ENCODE data around the gene TPT1. TPM values are rescaled to one million over a fixed set of nuclear protein-coding genes. Genes with fewer than 3 reads are reported as not detected.
"Not testable (repeated sequence)": the region's sequence is repeated elsewhere in the genome, so short reads cannot be mapped to it uniquely, and the experiment has no call there.

TPT1 gene
- 3,151 TPM for polyA plus RNA-seq (2012; ENCODE audit: insufficient read depth, insufficient read length)

- DNase-seq (ENCODE audit: low read depth, low spot score) = peak; percentile 96
- H3K4me3 ChIP-seq (ENCODE audit: low read length) = peak within 1 kb of the TSS; percentile 93
These were observed at the start of gene TPT1 for GRCh38 chr13:45341034-45341798. Gene TPT1, minus strand, starts transcription at chr13:45341183. Its CDS starts 114 bp downstream, at chr13:45341069.

- H3K4me3 ChIP-seq (ENCODE audit: low read length); DNase-seq (ENCODE audit: low read depth, low spot score): not testable (repeated sequence)
These were observed 49.4 kb upstream of the TPT1 start for GRCh38 chr13:45390348-45390747.

- DNase-seq (ENCODE audit: low read depth, low spot score) = no peak
- H3K4me3 ChIP-seq (ENCODE audit: low read length) = no peak overlapping the region
These were observed 47.7 kb upstream of the TPT1 start for GRCh38 chr13:45388664-45389063.

DNA sequence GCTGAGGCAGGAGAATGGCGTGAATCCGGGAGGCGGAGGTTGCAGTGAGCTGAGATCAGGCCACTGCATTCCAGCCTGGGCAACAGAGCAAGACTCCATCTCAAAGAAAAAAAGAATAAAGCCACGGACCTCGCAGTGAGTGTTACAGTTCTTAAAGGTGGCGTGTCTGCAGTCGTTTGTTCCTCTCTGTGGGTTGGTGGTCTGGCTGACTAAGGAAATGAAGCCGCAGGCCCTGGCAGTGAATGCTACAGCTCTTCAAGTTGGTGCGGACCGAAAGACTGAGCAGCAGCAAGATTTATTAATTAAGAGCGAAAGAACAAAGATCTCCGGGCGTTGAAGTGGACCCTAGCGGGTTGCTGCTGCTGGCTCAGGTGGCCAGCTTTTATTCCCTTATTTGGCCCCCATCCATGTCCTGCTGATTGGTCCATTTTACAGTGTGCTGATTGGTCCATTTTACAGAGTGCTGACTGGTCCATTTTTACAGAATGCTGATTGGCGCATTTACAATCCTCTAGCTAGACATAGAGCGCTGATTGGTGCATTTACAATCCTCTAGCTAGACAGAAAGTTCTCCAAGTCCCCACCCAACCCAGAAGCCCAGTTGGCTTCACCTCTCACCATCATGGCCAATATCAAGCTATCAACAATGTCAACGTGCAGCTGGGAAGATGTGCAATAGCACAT is 46.1 kb upstream of the TPT1 start:
- not testable (repeated sequence) for H3K4me3 ChIP-seq (ENCODE audit: low read length); DNase-seq (ENCODE audit: low read depth, low spot score)

- DNase-seq (ENCODE audit: low read depth, low spot score) = no peak
- no peak overlapping the region for H3K4me3 ChIP-seq (ENCODE audit: low read length)
These were observed 45.0 kb upstream of the TPT1 start for GRCh38 chr13:45385907-45386553.

- no peak overlapping the region for H3K4me3 ChIP-seq (ENCODE audit: low read length)
- DNase-seq (ENCODE audit: low read depth, low spot score) = no peak
These were observed 44.3 kb upstream of the TPT1 start for GRCh38 chr13:45385320-45385719.

DNA sequence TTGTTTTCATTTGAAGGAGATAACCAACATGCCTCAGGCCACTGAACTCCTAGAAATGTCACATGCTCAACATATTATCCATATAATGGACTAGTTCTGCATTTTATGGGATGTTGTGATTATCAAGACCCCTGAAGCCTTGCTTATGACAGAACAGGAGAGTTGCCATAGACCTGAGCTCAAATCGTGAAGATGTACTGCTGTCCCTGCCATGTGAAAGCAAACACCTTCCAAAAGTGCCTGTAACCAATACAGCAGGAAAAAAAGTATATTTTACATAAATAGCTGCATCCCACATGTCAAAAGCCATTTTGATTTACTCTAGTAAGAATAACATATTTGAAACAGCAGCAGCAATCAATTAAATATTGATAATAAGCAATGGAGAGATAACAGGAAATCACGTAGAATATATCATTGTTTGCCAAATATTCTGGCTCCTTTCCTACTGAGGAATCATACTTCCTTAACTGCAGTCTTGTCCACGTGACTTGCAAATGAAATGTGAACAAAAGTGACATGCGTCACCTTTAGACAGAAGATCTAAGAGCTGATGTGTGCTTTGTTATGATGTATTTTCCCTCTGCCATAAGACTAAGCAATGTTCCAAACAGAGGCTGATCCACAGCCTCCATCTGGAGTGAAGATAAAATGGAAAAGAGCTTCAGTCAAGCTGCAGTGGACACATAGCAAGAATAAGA is 43.6 kb upstream of the TPT1 start:
- DNase-seq (ENCODE audit: low read depth, low spot score) = no peak
- H3K4me3 ChIP-seq (ENCODE audit: low read length) = no peak overlapping the region

- DNase-seq (ENCODE audit: low read depth, low spot score); H3K4me3 ChIP-seq (ENCODE audit: low read length): not testable (repeated sequence)
These were observed 41.8 kb upstream of the TPT1 start for GRCh38 chr13:45382739-45383138.

- DNase-seq (ENCODE audit: low read depth, low spot score) = no peak
- H3K4me3 ChIP-seq (ENCODE audit: low read length) = no peak overlapping the region
These were observed 40.2 kb upstream of the TPT1 start for GRCh38 chr13:45381196-45381595.

GRCh38 chr13:45380708-45381107 is 39.7 kb upstream of the TPT1 start:
- DNase-seq (ENCODE audit: low read depth, low spot score); H3K4me3 ChIP-seq (ENCODE audit: low read length): not testable (repeated sequence)

GRCh38 chr13:45379516-45379915 is 38.5 kb upstream of the TPT1 start:
- DNase-seq (ENCODE audit: low read depth, low spot score); H3K4me3 ChIP-seq (ENCODE audit: low read length): not testable (repeated sequence)

GRCh38 chr13:45378786-45379185 is 37.8 kb upstream of the TPT1 start:
- not testable (repeated sequence) for H3K4me3 ChIP-seq (ENCODE audit: low read length)

DNA sequence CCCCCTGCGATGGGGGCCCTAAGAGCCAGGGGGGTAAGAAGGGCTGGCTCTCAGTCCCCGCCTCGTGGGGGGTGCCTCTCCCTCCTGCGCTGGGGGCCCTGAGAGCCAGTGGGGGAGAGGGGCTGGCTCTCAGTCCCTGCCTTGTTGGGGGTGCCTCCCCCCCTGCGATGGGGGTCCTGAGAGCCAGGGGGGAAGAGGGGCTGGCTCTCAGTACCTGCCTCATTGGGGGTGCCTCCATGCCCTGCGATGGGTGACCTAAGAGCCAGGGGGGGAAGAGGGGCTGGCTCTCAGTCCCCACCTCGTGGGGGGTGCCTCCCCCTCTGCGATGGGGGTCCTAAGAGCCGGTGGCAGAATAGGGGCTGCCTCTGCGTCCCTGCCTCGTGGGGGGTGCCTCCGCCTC is 36.3 kb upstream of the TPT1 start:
- DNase-seq (ENCODE audit: low read depth, low spot score); H3K4me3 ChIP-seq (ENCODE audit: low read length): not testable (repeated sequence)

More at GRCh38 chr13:45378786-45379185, 37.8 kb upstream of the TPT1 start:
- not testable (repeated sequence) for DNase-seq (ENCODE audit: low read depth, low spot score)

DNA sequence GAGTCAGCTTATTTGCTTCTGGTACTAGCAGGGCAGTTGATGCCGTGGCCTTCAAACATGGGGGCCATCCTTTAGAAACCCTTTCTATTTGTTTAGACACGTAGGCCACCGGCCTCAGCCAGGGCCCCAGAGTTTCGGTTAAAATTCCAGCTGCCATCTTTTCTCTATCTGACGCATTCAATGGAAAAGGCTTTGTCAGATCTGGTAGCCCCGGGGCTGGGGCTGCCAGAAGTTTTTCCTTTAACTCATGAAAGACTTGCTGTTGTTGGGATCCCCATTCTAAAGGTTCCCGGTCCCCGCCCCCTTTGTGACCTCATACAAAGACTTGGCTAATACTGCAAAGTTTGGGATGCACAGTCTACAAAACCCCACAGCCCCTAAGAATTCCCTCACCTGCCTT is 35.7 kb upstream of the TPT1 start:
- not testable (repeated sequence) for H3K4me3 ChIP-seq (ENCODE audit: low read length); DNase-seq (ENCODE audit: low read depth, low spot score)

GRCh38 chr13:45374917-45375316 is 33.9 kb upstream of the TPT1 start:
- H3K4me3 ChIP-seq (ENCODE audit: low read length) = no peak overlapping the region
- DNase-seq (ENCODE audit: low read depth, low spot score) = no peak

DNA sequence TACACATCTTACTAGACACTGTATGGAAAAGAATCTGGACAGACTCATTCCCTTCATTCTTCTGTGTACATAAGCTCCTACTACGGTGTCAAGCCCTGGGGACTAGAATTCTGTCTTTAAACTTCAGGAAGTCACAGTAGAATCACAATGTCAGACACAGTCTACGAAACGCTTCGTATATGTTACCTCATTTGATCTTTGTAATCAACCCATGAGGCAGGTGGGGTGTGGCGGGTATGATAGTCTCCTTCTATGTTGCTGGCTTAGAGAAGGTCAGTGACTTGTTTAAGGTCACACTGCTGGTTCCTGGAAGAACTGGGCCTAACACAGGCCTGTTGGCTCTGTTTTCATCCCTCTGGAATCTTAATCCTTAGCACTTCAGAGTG is 32.2 kb upstream of the TPT1 start:
- H3K4me3 ChIP-seq (ENCODE audit: low read length) = no peak overlapping the region
- no peak for DNase-seq (ENCODE audit: low read depth, low spot score)

DNA sequence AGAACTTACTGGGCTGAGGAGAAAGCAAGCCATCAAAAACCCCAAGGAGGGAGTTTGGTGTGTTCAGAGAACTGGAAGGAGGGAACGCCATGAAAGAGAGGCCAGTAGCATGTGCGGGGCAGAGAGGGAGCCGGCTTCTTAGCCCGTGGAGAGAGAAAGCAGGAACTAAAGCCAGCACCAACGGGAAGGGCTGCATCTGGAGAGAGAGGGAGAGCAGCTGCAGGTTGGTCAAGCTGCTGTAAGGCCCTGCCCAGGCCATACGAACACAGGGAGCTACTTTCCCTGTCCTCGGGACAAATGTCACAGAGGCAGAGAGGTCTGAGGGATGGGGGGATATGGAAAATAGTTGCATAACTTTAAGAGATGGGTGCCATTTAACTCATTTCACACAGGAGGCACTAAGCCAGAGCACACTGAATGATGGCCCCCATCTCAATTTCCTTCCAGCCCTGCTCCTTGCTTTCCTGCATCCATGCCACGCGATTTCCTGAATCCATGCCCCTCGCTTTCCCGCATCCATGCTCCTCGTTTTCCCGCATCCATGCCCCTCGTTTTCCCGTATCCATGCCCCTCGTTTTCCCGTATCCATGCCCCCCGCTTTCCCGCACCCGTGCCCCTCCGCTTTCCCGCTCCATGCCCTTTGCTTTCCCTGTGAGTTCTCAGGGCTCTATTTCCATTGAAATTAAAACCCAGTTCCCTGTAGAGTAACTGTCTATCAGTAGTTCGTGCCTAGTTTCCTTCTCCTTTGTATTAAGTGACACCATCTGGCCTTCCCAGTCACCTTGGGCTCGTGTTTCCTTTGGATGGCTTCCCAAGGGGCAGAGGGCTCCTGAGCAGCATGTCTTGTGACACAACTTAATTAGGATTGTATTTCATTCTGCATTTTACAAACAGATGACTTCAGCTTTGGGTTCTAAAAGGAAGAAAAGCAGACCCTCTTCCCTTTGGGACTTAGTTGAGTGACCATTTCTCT is 31.5 kb upstream of the TPT1 start:
- DNase-seq (ENCODE audit: low read depth, low spot score) = no peak

DNA sequence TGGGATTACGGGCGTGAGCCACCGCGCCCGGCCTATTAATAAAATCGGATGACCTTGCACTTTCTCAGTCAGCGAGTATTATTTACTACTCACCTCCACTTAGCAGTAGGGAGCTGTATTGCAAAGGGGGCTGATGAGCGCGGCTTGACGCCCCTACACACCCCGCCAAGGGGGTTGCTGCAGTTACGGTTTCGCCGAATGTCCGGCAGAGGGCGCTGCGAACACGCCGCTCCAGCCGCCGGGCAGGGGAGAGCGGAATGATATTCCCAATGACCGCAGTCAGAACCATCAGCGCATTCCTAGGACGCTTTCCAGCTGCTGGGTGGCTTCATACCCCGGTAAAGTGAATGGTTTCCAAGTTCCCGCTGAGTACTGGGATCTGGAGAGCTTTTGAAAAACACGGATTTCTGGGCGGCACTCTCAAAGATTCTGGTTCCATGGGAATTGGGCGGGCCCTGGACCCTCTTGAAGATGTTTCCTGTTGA is 30.0 kb upstream of the TPT1 start:
- no peak for DNase-seq (ENCODE audit: low read depth, low spot score)
- H3K4me3 ChIP-seq (ENCODE audit: low read length) = no peak overlapping the region

More for the DNA sequence above, 31.5 kb upstream of the TPT1 start:
- no peak overlapping the region for H3K4me3 ChIP-seq (ENCODE audit: low read length)

Measured in Jurkat, Clone E6-1 (cell line).